Dermis blood vessel endothelial cell (primary cell): ENCODE data around the gene PSMB3. TPM values are rescaled to one million over a fixed set of nuclear protein-coding genes. Genes with fewer than 3 reads are reported as not detected.
A peak's percentile ranks its signal among the peaks of the same experiment; 100 is the strongest.

Experiments used
- DNase-seq: peaks from one replicate; pipeline ENCODE4 v3.0.0; 2010
- total RNA-seq: library from RNA; depleted of rRNA; stranded (reverse); fragments of >200 nt; gene quantifications from 2 replicates; pipeline ENCODE4 v1.2.3, GENCODE V29; 2014

PSMB3 gene
- total RNA-seq, 1 donor from 2014 or later, result 348 TPM

DNA sequence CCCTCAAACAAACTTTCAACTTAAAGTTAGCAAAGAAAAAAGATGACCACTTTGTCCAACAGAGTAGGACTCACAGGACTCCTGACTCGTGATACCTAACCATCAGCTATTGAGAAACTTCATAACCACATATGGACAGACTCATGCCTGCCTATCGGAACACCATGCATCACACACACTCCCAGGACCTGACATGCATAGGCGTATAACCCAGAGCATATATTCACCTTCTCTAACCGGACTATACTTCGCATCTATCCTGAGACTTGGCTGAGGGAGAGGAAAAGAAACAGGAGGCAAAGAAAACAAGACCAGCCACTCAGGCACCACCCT is 44.6 kb downstream of the PSMB3 start:
- peak; percentile 8 for DNase-seq

DNA sequence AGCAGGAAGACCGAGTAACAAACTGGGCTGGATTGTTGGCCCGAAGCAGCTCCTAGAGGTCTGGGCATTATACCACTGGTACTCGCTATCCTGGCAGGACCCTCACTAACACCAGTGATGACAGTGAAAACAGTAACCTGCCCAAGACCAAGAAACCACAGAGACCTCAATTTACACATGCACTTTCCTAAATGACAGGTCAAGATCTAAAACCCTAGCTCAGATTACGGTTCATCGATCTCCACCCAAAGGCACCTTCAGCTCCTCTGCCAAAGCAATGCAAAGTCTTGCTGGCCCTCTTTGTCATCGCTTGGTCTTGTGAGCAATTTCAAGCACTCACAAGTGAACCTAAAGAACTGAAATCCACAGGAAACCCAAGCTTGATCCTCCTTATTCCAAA is 45.3 kb downstream of the PSMB3 start:
- DNase-seq, result peak; percentile 7

DNA sequence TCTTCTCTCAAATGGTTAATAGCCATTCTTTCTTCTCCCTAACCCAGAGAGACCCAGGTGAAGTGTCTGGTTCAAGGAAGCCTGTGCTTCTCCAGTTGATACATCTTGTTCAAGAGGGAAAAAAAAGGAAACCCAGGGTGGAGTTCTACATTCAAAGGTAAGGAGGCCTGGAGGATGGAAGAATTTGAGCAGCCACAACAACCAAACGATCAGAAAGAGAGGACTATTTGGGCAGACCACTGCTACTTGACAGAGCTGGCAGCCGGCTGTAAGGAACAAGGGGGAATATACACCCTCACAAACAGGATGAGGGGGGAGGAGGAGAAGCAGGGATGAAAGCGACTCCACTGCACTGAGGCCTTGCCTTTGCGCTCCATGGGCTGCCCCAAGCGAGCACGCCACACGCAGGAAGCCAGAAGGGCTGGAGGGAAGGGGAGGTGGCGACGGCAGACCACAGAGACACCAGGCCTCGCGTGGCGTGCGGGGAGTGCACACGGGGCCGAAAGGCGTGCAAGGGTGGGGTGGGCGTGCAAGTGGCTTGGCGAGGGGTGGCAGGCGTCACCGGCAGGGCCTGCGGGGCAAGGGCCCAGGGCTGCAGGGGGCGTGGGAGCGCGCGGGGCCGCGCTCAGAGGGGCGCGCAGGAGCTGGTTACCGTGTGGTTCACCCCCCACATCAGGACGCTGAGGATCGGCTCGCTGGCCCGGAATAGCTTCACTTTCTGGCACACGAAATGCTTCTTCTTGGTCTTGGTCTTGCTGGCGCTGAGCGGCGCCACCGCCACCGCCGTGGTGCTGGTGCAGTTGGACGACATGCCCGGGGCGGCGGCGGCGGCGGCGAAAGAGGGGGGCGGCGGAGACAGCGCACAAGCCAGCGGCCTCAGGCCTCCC is 46.3 kb downstream of the PSMB3 start:
- DNase-seq, result peak; percentile 62

DNA sequence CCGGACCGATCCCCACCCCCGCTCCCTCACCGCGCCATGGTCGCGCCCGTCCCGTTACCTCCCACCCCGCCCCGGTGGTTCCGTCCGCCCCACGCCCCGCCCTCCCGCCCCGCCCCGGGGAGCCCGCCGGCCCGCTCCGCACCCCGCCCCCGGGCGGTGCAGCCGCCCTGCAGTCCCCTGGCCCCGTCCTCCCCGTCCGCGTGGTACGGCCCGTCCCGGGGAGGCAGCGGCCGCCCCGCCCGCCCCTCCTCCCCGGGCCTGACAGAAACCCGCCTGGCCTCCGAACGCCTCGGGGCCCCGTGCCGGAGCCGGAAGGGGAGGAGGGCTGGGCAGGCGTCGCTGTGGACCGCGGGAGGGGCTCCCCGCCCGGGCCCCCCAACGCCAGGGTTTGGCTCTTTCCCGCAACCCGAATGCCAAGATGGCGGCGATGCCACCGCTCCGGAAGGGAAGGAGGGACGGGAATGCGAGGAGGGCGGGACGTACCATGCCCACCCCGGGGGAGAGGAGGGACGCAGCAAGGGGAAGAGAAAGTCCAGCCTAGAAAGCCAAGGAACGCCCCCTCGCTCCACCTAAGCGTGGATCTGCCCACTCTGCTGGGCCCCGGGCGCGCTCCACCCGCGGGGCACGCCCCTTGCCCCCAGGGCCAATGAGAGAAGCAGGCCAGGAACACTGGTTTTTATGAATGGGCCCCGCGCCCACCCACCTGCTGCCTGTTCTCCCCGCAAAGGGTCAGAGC is 47.1 kb downstream of the PSMB3 start, which contains the start of gene PIP4K2B:
Gene PIP4K2B, minus strand, starts transcription at position 56 of the 736 bp plus-strand sequence. CDS start 132 bp downstream, outside the sequence.
- DNase-seq, result peak; percentile 97

DNA sequence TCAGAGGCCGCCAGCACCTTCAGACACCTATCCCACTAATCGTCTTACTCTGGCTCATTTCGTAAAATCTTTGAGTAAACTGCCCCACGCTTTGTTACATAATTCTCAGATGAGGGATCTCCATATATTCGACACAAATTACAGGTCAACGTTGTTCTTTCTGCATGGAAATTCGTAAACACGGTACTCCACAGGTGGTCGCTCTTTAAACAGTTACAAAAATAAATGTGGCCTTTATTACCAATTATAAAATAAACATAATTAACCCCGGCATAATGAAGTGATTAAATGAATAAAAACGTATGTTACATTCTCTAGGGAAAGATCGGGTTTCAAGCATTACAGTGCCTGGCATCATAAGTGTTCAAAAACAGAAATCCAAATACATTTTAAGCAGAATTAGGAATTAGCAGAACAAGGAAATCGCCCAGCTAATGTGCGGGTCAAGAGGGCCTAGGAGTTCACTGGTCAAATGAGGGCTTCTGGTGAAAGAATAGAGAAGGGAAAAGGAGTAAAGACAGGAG is 47.8 kb downstream of the PSMB3 start:
- no peak for DNase-seq

DNA sequence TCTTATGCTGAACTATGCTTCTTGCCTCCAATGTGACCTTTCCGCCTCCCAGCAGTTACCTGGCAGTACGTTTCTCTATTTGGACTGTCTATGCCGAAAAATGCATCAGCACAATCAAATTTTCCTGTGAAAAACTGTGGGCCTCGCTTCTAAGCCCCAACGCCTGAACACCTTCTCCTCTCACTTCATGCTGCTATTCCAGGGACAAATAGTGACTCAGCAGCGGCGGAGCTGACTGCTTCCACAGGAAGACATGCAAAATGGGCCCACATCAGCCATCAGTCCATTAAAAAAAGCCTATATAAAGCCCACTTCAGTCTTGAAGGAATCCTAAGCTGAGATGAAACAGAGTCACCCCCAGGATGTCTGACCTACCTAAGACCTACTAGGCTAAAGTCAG is 57.3 kb downstream of the PSMB3 start:
- DNase-seq, result no peak

Other genes with a start within 250 kb of the PSMB3 start
- gene SRCIN1, start 146.8 kb upstream of the PSMB3 start, total RNA-seq, result under 0.01 and 0.14 TPM in 2 replicates
- 0.65 and 1.2 TPM in 2 replicates for gene EPOP, start 77.8 kb upstream of the PSMB3 start, total RNA-seq
- gene MLLT6, start 47.5 kb upstream of the PSMB3 start, total RNA-seq, result 23.9 and 25.9 TPM in 2 replicates
- 1.7 and 3.4 TPM in 2 replicates for gene CISD3, start 22.4 kb upstream of the PSMB3 start, total RNA-seq
- 2.4 and 7.8 TPM in 2 replicates for gene PCGF2, start 4.4 kb upstream of the PSMB3 start, total RNA-seq
- gene PIP4K2B, start 46.8 kb downstream of the PSMB3 start, total RNA-seq, result 55.3 and 76.7 TPM in 2 replicates
- 11.7 and 13.1 TPM in 2 replicates for gene CWC25, start 72.6 kb downstream of the PSMB3 start, total RNA-seq
- gene RPL23, start 101.0 kb downstream of the PSMB3 start, total RNA-seq, result 921 and 1,590 TPM in 2 replicates
- gene LASP1, start 117.3 kb downstream of the PSMB3 start, total RNA-seq, result 104 and 199 TPM in 2 replicates
- gene FBXO47, start 214.7 kb downstream of the PSMB3 start, total RNA-seq, result not detected in 2 replicates